IMR-90 (cell line): ENCODE measurements around the gene PRKD2. TPM values are rescaled to one million over a fixed set of nuclear protein-coding genes. Genes with fewer than 3 reads are reported as not detected.

Source experiments
- ATAC-seq: fragments of 200-7000 bp; cut with Tn5 transposase; 2 replicates; pipeline ENCODE4 v1.9.1; 2020; ENCODE audit warnings: low read depth, mild to moderate bottlenecking, moderate library complexity
- BruUV-seq: library from RNA; stranded (reverse); fragments of 400-500 nt; replicated peaks from 2 replicates; lab custom pipeline; 2021; lab: Mats Ljungman, UMichigan
- CTCF ChIA-PET: fragments of 300-600 bp; formaldehyde crosslinking; extraction: SDS; loops from one replicate; lab custom pipeline; 2021; ENCODE audit warnings: antibody characterized with exemption; lab: Yijun Ruan, JAX
- POLR2A ChIA-PET: fragments of 300-600 bp; sonication (Branson Sonifier 250); formaldehyde crosslinking; loops from one replicate; lab custom pipeline; 2022; ENCODE audit warnings: antibody characterized with exemption; ENCODE audit not compliant: unreplicated experiment; lab: Charles Lee
- DNase-seq: peaks from one replicate; pipeline ENCODE4 v3.0.0; 2013
- H2AFZ ChIP-seq: replicated peaks from 2 replicates; pipeline ENCODE3; 2013; ENCODE audit warnings: low read length, mild to moderate bottlenecking; ENCODE audit not compliant: poor library complexity
- H2AK5ac ChIP-seq: 2 replicates; pipeline ENCODE4 v1.6.1; 2013; ENCODE audit warnings: low read depth, low read length, inconsistent platforms
- H2AK9ac ChIP-seq: replicated peaks from 2 replicates; pipeline ENCODE3; 2013; ENCODE audit warnings: mild to moderate bottlenecking, low read depth, low read length, moderate library complexity; ENCODE audit not compliant: poor library complexity
- H2BK120ac ChIP-seq: 2 replicates; pipeline ENCODE4 v1.6.1; 2013; ENCODE audit warnings: low read depth, low read length, inconsistent platforms
- H2BK15ac ChIP-seq: 3 replicates; pipeline ENCODE4 v1.6.1; 2013; ENCODE audit warnings: low read depth, low read length, inconsistent platforms
- H2BK20ac ChIP-seq: 2 replicates; pipeline ENCODE4 v1.6.1; 2013; ENCODE audit warnings: low read depth, mild to moderate bottlenecking, inconsistent platforms, low read length, moderate library complexity
- H2BK5ac ChIP-seq: 2 replicates; pipeline ENCODE4 v1.6.1; 2013; ENCODE audit warnings: mild to moderate bottlenecking, low read depth, low read length, inconsistent platforms; ENCODE audit not compliant: poor library complexity, severe bottlenecking
- H3K14ac ChIP-seq: replicated peaks from 2 replicates; pipeline ENCODE4 v1.6.1; 2013; ENCODE audit warnings: low read depth, low read length, inconsistent platforms
- H3K18ac ChIP-seq: 2 replicates; pipeline ENCODE4 v1.6.1; 2013; ENCODE audit warnings: low read depth, low read length, control low read depth
- H3K23ac ChIP-seq: 2 replicates; pipeline ENCODE4 v1.6.1; 2013; ENCODE audit warnings: low read depth, low read length, inconsistent platforms
- H3K27ac ChIP-seq: 2 replicates; pipeline ENCODE4 v1.5.1; 2013; ENCODE audit warnings: mild to moderate bottlenecking, control low read depth, low read length; ENCODE audit not compliant: insufficient read depth
- H3K27me3 ChIP-seq: 2 replicates; pipeline ENCODE4 v1.6.1; 2013; ENCODE audit warnings: low read length; ENCODE audit not compliant: control insufficient read depth, insufficient read depth
- H3K36me3 ChIP-seq: 2 replicates; pipeline ENCODE4 v1.6.1; 2013; ENCODE audit warnings: low read length, mixed read lengths; ENCODE audit not compliant: control insufficient read depth, insufficient read depth
- H3K4ac ChIP-seq: 2 replicates; pipeline ENCODE4 v1.6.1; 2013; ENCODE audit warnings: low read depth, low read length, inconsistent platforms
- H3K4me1 ChIP-seq: 2 replicates; pipeline ENCODE4 v1.6.1; 2013; ENCODE audit warnings: low read length, mixed read lengths; ENCODE audit not compliant: control insufficient read depth, insufficient read depth
- H3K4me2 ChIP-seq: 2 replicates; pipeline ENCODE4 v1.6.1; 2013; ENCODE audit warnings: low read depth, mild to moderate bottlenecking, control low read depth, low read length, moderate library complexity
- H3K4me3 ChIP-seq: 2 replicates; pipeline ENCODE4 v1.5.1; 2013; ENCODE audit warnings: low read depth, mild to moderate bottlenecking, control low read depth, low read length, moderate library complexity; ENCODE audit not compliant: insufficient read depth
- H3K56ac ChIP-seq: 2 replicates; pipeline ENCODE4 v1.6.1; 2013; ENCODE audit warnings: low read length, inconsistent platforms; ENCODE audit not compliant: insufficient read depth; ENCODE audit errors: extremely low read depth
- H3K79me1 ChIP-seq, 2 experiments: 2 replicates each; pipeline ENCODE4 v1.6.1; 2013; ENCODE audit warnings: low read length in 2 of 2, inconsistent platforms in 1 of 2, low read depth in 1 of 2
- H3K9ac ChIP-seq: 2 replicates; pipeline ENCODE4 v1.6.1; 2013; ENCODE audit warnings: low read depth, low read length, control low read depth
- H3K9me1 ChIP-seq: 2 replicates; pipeline ENCODE4 v1.6.1; 2013; ENCODE audit warnings: low read length, inconsistent platforms; ENCODE audit not compliant: insufficient read depth
- H3K9me3 ChIP-seq: 2 replicates; pipeline ENCODE4 v1.6.1; 2013; ENCODE audit warnings: low read length; ENCODE audit not compliant: control insufficient read depth, insufficient read depth
- H4K20me1 ChIP-seq: 2 replicates; pipeline ENCODE4 v1.6.1; 2013; ENCODE audit warnings: low read length, inconsistent platforms; ENCODE audit not compliant: insufficient read depth
- H4K5ac ChIP-seq: 2 replicates; pipeline ENCODE4 v1.6.1; 2013; ENCODE audit warnings: mild to moderate bottlenecking, low read depth, low read length, control low read depth
- H4K8ac ChIP-seq, 2 experiments: 2 replicates each; pipeline ENCODE4 v1.6.1; 2013; ENCODE audit warnings: low read depth in 2 of 2, low read length in 2 of 2, control low read depth in 1 of 2, inconsistent platforms in 1 of 2
- H4K91ac ChIP-seq: 2 replicates; pipeline ENCODE4 v1.6.1; 2013; ENCODE audit warnings: low read depth, low read length, inconsistent platforms; ENCODE audit not compliant: insufficient read depth
- BHLHE40 ChIP-seq: fragments of 150-350 bp; IDR thresholded peaks from 2 replicates; pipeline ENCODE4 v1.6.1; 2016; ENCODE audit warnings: mild to moderate bottlenecking, low read depth, low read length
- CEBPB ChIP-seq: IDR thresholded peaks from 2 replicates; pipeline ENCODE4 v1.6.1; 2012; ENCODE audit warnings: low read depth, low read length, improper control_type of control experiment
- CHD1 ChIP-seq: IDR thresholded peaks from 2 replicates; pipeline ENCODE4 v1.6.1; 2012; ENCODE audit warnings: low read depth, low read length, improper control_type of control experiment
- CTCF ChIP-seq: conservative IDR thresholded peaks from 2 replicates; pipeline ENCODE4 v1.5.1; 2012; ENCODE audit warnings: mild to moderate bottlenecking, low read depth, low read length, improper control_type of control experiment
- ELK1 ChIP-seq: fragments of 150-350 bp; IDR thresholded peaks from 2 replicates; pipeline ENCODE4 v1.6.1; 2016; ENCODE audit warnings: low read depth, mild to moderate bottlenecking, low read length, moderate library complexity, borderline replicate concordance
- FOS ChIP-seq: fragments of 150-350 bp; IDR thresholded peaks from 2 replicates; pipeline ENCODE4 v1.6.1; 2016; ENCODE audit warnings: low read depth, low read length
- MAFK ChIP-seq: IDR thresholded peaks from 2 replicates; pipeline ENCODE4 v1.6.1; 2012; ENCODE audit warnings: low read depth, low read length, improper control_type of control experiment
- MAZ ChIP-seq: IDR thresholded peaks from 2 replicates; pipeline ENCODE4 v1.6.1; 2012; ENCODE audit warnings: low read depth, mild to moderate bottlenecking, low read length, improper control_type of control experiment, moderate library complexity, borderline replicate concordance
- MXI1 ChIP-seq: IDR thresholded peaks from 2 replicates; pipeline ENCODE4 v1.6.1; 2012; ENCODE audit warnings: low read depth, mild to moderate bottlenecking, low read length, moderate library complexity, borderline replicate concordance
- NFE2L2 ChIP-seq: fragments of 150-350 bp; IDR thresholded peaks from 2 replicates; pipeline ENCODE4 v1.6.1; 2016; ENCODE audit warnings: low read depth, mild to moderate bottlenecking, low read length
- POLR2A ChIP-seq: IDR thresholded peaks from 2 replicates; pipeline ENCODE4 v1.6.1; 2012; ENCODE audit warnings: mild to moderate bottlenecking, low read depth, low read length
- RAD21 ChIP-seq: IDR thresholded peaks from 2 replicates; pipeline ENCODE4 v1.6.1; 2012; ENCODE audit warnings: low read length, improper control_type of control experiment
- RCOR1 ChIP-seq: IDR thresholded peaks from 2 replicates; pipeline ENCODE4 v1.6.1; 2012; ENCODE audit warnings: mild to moderate bottlenecking, low read length, improper control_type of control experiment; ENCODE audit not compliant: insufficient replicate concordance
- RFX5 ChIP-seq: IDR thresholded peaks from 2 replicates; pipeline ENCODE4 v1.8.0; 2012; ENCODE audit warnings: low read depth, mild to moderate bottlenecking, low read length, moderate library complexity
- SMC3 ChIP-seq: fragments of 150-350 bp; IDR thresholded peaks from 2 replicates; pipeline ENCODE4 v1.6.1; 2016; ENCODE audit warnings: low read depth, mild to moderate bottlenecking, antibody characterized with exemption, low read length, moderate library complexity
- WGBS, 2 experiments: methylation state at CpG; one replicate each; pipeline versions ENCODE4 v1.1.5 to v1.1.7; 2013; ENCODE audit warnings: missing lambda C conversion rate in 2 of 2; ENCODE audit not compliant: insufficient read length in 1 of 2; ENCODE audit errors: extremely low coverage in 2 of 2; 5-methylcytosine and 5-hydroxymethylcytosine counted together
- dilution Hi-C: fragments of 300-500 bp; cut with HindIII; formaldehyde crosslinking; loops from one replicate; pipeline ENCODE4 v1.14.3; 2018; ENCODE audit warnings: low sequenced_read_pairs; ENCODE audit not compliant: unreplicated experiment
- in situ Hi-C: fragments of 300-500 bp; cut with MboI; formaldehyde crosslinking; loops from 3 replicates; pipeline ENCODE4 v1.14.3; 2019; ENCODE audit warnings: low sequenced_read_pairs, inconsistent platforms, mixed read lengths
- intact Hi-C: fragments of 100-400 bp; cut with micrococcal nuclease; formaldehyde crosslinking; loops from 2 replicates; pipeline ENCODE4 v1.10.0; 2022
- polyA plus RNA-seq, 3 experiments: library from polyadenylated mRNA; depleted of rRNA; stranded (reverse); fragments of >200 nt; gene quantifications; 2 replicates each; pipeline ENCODE4 v1.2.3, GENCODE V29; 2012; ENCODE audit warnings: low replicate concordance in 1 of 3
- total RNA-seq: library from RNA; depleted of rRNA; stranded (reverse); fragments of >200 nt; gene quantifications from 2 replicates; pipeline ENCODE4 v1.2.3, GENCODE V29; 2012
- TF ChIP-seq, protein P1 (sequence below): fragments of 150-350 bp; IDR thresholded peaks from 2 replicates; pipeline ENCODE4 v1.6.1; 2017; ENCODE audit warnings: mild to moderate bottlenecking, antibody characterized with exemption, low read length, low read depth

Gene PRKD2
- total and polyA plus RNA-seq, 2 of the 4 experiments (the other 2 are of a cell fraction), result 9.9 to 19.6 TPM

DNA sequence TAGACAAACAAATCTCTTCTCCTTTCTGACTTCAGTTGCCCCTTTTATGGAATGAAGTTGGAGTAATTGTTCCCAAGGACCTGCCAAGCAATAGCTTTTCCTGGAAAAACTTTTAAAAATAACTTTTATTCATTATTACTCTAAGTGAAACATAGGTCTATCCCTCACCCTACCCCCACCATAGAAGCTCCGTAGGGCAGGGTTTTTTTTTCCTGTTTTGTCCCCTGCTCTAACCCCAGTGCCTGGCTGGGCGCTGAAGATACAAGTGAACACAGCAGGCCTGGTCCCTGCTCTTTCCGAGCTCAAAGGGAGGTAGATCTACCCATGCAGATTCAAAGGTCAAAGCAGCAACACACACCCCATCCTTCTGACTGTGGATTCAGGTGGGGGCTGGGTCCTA is 72.2 kb downstream of the PRKD2 start:
- H3K18ac ChIP-seq, result no peak overlapping the region
- no peak overlapping the region for H3K27ac ChIP-seq
- H2AK5ac ChIP-seq, result no peak overlapping the region
- peaks cover 7% of the 10 kb centered on the region for H3K9me3 ChIP-seq
- no peak overlapping the region for H3K14ac ChIP-seq
- H3K9ac ChIP-seq, result no peak overlapping the region
- CTCF ChIA-PET, result no interaction called here
- H2BK5ac ChIP-seq, result no peak overlapping the region
- no peaks in the 10 kb centered on the region for H4K20me1 ChIP-seq
- DNase-seq, result no peak
- H2BK20ac ChIP-seq, result no peak overlapping the region
- H3K36me3 ChIP-seq, result peaks cover 5% of the 10 kb centered on the region; the same call in 1 of the 2 replicates
- no CpG with 5 or more reads among the region's 3 CpGs for WGBS, 2 experiments
- no peaks in the 10 kb centered on the region for H3K79me1 ChIP-seq
- H3K27me3 ChIP-seq, result no peaks in the 10 kb centered on the region
- TF ChIP-seq RCOR1 (no peak), MXI1 (no peak), MAFK (no peak), POLR2A (no peak), NFE2L2 (no peak), CTCF (no peak), BHLHE40 (no peak), RFX5 (no peak), RAD21 (no peak), FOS (no peak), ELK1 (no peak), CHD1 (no peak), CEBPB (no peak), SMC3 (no peak), MAZ (no peak)
- TF ChIP-seq, protein P1, sequence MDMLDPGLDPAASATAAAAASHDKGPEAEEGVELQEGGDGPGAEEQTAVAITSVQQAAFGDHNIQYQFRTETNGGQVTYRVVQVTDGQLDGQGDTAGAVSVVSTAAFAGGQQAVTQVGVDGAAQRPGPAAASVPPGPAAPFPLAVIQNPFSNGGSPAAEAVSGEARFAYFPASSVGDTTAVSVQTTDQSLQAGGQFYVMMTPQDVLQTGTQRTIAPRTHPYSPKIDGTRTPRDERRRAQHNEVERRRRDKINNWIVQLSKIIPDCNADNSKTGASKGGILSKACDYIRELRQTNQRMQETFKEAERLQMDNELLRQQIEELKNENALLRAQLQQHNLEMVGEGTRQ, result no peak
- H2AFZ ChIP-seq, result no peak overlapping the region
- in situ Hi-C loops, result no loop called here
- H2AK9ac ChIP-seq, result no peak overlapping the region
- H3K23ac ChIP-seq, result no peak overlapping the region
- no peak overlapping the region for H3K4ac ChIP-seq
- POLR2A ChIA-PET, result no interaction called here
- dilution Hi-C loops, result no loop called here
- peaks cover 3% of the 10 kb centered on the region; the same call in 1 of the 2 replicates for H3K4me1 ChIP-seq
- H3K9me1 ChIP-seq, result no peaks in the 10 kb centered on the region
- H4K5ac ChIP-seq, result no peak overlapping the region
- no peak overlapping the region for H2BK120ac ChIP-seq
- no peak overlapping the region for H4K91ac ChIP-seq
- H3K4me2 ChIP-seq, result no peak overlapping the region
- no TSS peak for BruUV-seq
- no peak for ATAC-seq
- no peak overlapping the region for H4K8ac ChIP-seq
- no peak overlapping the region for H3K56ac ChIP-seq
- intact Hi-C loops, result no loop called here
- H2BK15ac ChIP-seq, result no peak overlapping the region
- no peak overlapping the region for H3K4me3 ChIP-seq
